ENCODE data around the gene ZNF655. TPM values are rescaled to one million over a fixed set of nuclear protein-coding genes. Genes with fewer than 3 reads are reported as not detected.
A peak's percentile ranks its signal among the peaks of the same experiment; 100 is the strongest.
"Not testable (repeated sequence)": the region's sequence is repeated elsewhere in the genome, so short reads cannot be mapped to it uniquely, and the experiment has no call there.

Gene ZNF655
- 10 to 100 TPM; 69.9 to 71.7 TPM for total RNA-seq
- long read RNA-seq, full-length matches to known transcripts: 18 of 44 reads
- long read RNA-seq, partial matches to known transcripts: 6 of 44 reads
- long read RNA-seq, other reads (novel, unspliced or antisense): 20 of 44 reads

DNA sequence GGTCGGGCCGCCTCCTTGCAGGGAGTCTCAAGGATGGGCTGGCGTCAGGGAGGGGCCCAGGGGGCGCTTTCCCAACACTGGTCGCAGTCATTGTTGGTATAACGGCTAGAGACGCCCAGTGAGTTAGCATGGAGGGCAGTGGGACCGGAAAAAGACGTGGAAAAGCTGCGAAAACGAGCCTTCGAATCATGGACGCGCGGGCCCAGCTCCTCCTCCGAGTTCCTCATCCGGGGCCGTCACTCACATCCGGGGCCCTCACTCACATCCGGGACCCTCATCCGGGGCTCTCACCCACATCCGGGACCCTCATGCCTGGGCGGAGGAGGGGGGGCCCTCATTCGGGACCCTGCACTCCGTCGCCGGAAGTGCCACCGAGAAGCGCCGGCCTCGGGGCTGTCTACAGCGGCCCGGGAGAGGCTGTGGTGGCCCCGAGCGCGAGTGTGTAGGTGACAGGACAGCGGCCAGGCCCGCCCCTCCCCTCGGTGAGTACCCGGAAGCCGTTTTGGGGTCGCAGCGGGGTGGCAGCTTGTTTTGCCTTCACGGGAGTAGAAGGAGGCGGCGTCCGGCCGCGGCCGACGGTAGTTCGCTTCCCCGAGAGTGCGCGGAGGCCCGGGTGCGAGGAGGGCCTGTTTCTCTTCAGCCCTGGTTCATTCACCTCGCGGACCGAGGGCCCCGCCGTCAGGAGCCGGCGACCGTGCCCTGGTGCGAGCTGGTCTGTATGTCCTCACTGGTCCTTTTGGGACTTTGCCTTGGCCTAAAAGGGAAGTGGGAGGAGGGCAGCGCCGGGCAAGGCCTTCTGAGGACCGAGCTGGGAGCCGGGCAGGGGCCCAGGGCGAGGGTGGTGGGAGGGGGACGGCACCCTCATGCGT is at the start of gene ZNF655:
ZNF655 (plus strand) TSS at position 337 of the 869 bp plus-strand sequence. CDS start 1,918 bp downstream, outside the sequence.
- peak; percentile 87 for ATAC-seq
- DNase-seq: peak; percentile 91 to 93
- intact Hi-C loops (cut with DNase I, micrococcal nuclease): no loop called here

GRCh38 chr7:99514050-99514449 is 44.4 kb upstream of the ZNF655 start:
- DNase-seq (no peak), ATAC-seq (no peak)
- intact Hi-C loops (cut with DNase I, micrococcal nuclease): no loop called here

DNA sequence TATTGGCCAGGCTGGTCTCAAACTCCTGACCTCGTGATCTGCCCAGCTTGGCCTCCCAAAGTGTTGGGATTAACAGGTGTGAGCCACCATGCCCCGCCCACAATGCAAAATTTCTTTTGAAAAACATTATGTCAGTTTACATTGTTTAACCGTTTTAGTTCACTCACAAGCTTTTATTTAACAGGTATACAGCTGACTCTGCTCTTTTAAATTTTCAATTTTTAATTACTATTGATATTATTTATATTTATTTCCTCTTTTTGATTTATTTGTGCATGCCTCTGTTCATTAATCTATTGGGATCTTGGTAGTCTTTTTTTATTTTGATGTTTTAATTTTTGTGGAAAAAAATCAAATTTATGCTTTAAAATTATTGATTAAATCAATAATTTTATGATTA is 37.0 kb upstream of the ZNF655 start:
- no peak for ATAC-seq
- no peak for DNase-seq
- intact Hi-C loops (cut with DNase I, micrococcal nuclease): no loop called here

GRCh38 chr7:99525713-99526440 is 32.6 kb upstream of the ZNF655 start:
- ATAC-seq: peak; percentile 65
- DNase-seq: peak in 1 of 2 donors; percentile 28
- intact Hi-C loops (cut with DNase I, micrococcal nuclease): no loop called here

DNA sequence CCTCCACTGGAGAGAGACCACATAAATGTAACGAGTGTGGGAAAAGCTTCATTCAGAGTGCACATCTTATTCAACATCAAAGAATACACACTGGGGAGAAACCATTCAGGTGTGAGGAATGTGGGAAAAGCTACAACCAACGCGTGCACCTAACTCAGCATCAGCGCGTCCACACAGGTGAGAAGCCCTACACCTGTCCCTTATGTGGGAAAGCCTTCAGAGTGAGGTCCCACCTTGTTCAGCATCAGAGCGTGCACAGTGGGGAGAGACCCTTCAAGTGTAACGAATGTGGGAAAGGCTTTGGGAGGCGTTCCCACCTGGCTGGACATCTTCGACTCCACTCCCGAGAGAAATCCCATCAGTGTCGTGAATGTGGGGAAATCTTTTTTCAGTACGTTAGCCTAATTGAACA is 27.1 kb upstream of the ZNF655 start:
- intact Hi-C loops (cut with DNase I, micrococcal nuclease): no loop called here

DNA sequence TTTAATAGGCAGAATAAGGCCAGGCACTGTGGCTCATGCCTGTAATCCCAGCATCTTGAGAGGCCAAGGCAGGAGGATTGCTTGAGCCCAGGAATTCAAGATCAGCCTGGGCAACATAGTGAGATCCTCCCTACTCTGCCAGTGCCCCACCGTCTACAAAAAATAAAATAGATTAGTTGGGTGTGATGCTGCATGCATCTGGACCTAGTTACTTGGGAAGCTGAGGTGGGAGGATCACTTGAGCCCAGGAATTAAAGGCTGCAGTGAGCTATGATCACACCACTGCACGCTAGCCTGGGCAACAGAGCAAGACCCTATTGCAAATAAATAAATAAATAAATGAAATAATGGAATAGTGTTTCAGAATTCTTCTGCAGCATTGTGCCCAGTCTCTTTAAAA is 22.8 kb upstream of the ZNF655 start:
- no peak for ATAC-seq
- intact Hi-C loops (cut with DNase I, micrococcal nuclease): no loop called here
- DNase-seq: no peak

More for the DNA sequence above, 27.1 kb upstream of the ZNF655 start:
- DNase-seq (no peak), ATAC-seq (no peak)

- intact Hi-C loops (cut with DNase I, micrococcal nuclease): no loop called here
- no peak for ATAC-seq
- DNase-seq: no peak
These were observed 19.1 kb upstream of the ZNF655 start for GRCh38 chr7:99539213-99539811.

GRCh38 chr7:99540542-99540941 is 17.9 kb upstream of the ZNF655 start:
- ATAC-seq (no peak), DNase-seq (no peak)
- intact Hi-C loops (cut with DNase I, micrococcal nuclease): no loop called here

- no peak for DNase-seq
- intact Hi-C loops (cut with DNase I, micrococcal nuclease): no loop called here
- ATAC-seq: no peak
These were observed 17.2 kb upstream of the ZNF655 start for GRCh38 chr7:99541212-99541611.

GRCh38 chr7:99543081-99543671 is 15.3 kb upstream of the ZNF655 start:
- intact Hi-C loops (cut with DNase I, micrococcal nuclease): no loop called here
- ATAC-seq (no peak), DNase-seq (no peak)

GRCh38 chr7:99543916-99544315 is 14.5 kb upstream of the ZNF655 start:
- intact Hi-C loops (cut with DNase I, micrococcal nuclease): no loop called here
- no peak for DNase-seq
- ATAC-seq: no peak

- DNase-seq; intact Hi-C loops (cut with DNase I, micrococcal nuclease); ATAC-seq: not testable (repeated sequence)
These were observed 13.1 kb upstream of the ZNF655 start for GRCh38 chr7:99545308-99545707.

DNA sequence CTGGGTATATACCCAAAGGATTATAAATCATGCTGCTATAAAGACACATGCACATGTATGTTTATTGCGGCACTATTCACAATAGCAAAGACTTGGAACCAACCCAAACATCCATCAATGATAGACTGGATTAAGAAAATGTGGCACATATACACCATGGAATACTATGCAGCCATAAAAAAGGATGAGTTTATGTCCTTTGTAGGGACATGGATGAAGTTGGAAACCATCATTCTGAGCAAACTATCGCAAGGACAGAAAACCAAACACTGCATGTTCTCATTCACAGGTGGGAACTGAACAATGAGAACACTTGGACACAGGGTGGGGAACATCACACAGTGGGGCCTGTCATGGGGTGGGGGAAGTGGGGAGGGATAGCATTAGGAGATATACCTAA is 8.9 kb upstream of the ZNF655 start:
- ATAC-seq; intact Hi-C loops (cut with DNase I, micrococcal nuclease): not testable (repeated sequence)

DNA sequence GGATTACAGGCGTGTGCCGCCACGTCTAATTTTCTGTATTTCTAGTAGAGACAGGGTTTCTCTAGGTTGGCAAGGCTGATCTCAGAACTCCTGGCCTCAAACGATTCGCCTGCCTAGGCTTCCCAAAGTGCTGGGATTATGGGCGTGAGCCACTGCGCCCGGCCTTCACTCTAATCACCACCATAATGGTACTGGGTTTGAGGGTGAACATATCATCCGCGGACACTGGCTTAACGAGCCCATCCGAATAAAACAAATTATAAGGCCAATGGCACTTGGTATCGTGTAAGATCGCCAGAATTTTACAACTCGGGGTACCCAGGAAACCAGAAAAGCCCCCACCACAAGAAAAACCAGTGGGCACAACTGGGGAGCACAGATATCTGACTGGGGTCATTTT is 7.1 kb upstream of the ZNF655 start:
- DNase-seq (peak in 1 of 2 donors; percentile 9), ATAC-seq (peak; percentile 31)
- intact Hi-C loops (cut with DNase I, micrococcal nuclease): no loop called here

More for the DNA sequence above, 8.9 kb upstream of the ZNF655 start:
- not testable (repeated sequence) for DNase-seq

DNA sequence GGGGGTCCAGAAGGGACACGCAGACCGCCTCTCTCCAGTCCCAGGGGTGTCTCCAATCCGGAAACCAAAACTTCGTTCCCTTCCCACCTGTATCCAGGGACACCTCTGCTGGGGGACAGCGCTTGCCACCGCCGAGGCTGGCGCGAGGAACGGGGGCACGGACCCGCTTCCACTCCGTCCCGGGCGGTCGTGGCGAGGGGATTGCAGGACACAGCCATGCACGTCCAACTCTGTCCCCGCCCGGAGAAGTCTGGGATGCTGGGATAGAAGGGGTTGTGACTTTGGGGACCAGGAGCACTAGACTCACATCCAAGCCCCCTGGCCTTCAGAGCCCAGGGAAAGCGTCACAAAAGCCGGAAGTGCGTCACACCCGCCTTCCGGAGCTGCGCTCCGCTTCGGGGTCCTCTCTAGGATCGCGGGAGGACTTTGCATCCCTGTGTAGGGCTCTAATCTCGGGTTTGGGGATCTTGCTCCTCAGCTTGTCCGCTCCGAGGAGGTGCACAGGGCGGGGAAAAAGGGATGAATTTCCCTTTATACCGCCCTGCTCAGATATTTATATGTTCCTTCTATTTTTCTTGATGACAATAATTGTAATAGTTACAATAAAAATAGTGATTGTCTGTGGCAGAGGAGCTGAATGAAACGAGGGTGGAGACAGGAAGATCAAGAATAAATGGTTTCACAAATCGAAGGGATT is 6.5 kb upstream of the ZNF655 start, which contains the start of gene FAM200A:
FAM200A (minus strand) TSS at position 348 of the 697 bp plus-strand sequence. CDS start 3,707 bp downstream, outside the sequence.
- ATAC-seq: peak; percentile 99
- intact Hi-C loops (cut with DNase I, micrococcal nuclease): no loop called here
- peak; percentile 88 to 93 for DNase-seq

- intact Hi-C loops (cut with DNase I, micrococcal nuclease): no loop called here
- ATAC-seq (no peak), DNase-seq (no peak)
These were observed 5.4 kb upstream of the ZNF655 start for GRCh38 chr7:99553039-99553438.

DNA sequence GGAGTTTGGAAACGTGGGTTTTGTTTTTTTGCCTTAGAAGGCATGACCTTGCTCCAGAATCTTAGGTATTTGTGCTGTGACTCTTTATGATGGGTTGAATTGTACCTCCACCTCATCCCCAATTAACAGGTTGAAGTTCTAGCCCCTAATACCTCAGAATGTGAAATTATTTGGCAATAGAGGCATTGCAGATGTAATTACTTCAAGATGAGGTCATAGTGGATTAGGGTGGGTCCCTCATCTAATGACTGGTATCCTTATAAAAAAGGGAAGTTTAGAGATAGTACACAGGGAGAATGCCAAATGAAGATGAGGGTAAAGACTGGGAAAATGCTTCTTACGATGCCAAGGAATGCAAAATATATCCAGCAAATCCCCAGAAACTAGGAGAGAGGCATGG is 3.5 kb upstream of the ZNF655 start:
- intact Hi-C loops (cut with DNase I, micrococcal nuclease): no loop called here
- DNase-seq (no peak), ATAC-seq (no peak)

- intact Hi-C loops (cut with DNase I, micrococcal nuclease): no loop called here
- no peak for DNase-seq
These were observed 1.2 kb upstream of the ZNF655 start for GRCh38 chr7:99557196-99557607.

More at GRCh38 chr7:99557196-99557607, 1.2 kb upstream of the ZNF655 start:
- no peak for ATAC-seq
